HepG2 (cell line): Measurements from ENCODE around the gene CLEC16A. TPM values are rescaled to one million over a fixed set of nuclear protein-coding genes. Genes with fewer than 3 reads are reported as not detected.

Source experiments
- AKAP8 ChIP-seq: sonication (generic); formaldehyde crosslinking; IDR thresholded peaks from 2 replicates; pipeline ENCODE4 v1.5.1; 2020; ENCODE audit warnings: mild to moderate bottlenecking, missing genetic modification reagents
- ARNT ChIP-seq: fragments of 450-650 bp; IDR thresholded peaks from 2 replicates; pipeline ENCODE4 v1.6.1; 2017
- ARNTL ChIP-seq: sonication (generic); formaldehyde crosslinking; IDR thresholded peaks from 2 replicates; pipeline ENCODE4 v1.4.0; 2020; ENCODE audit warnings: mild to moderate bottlenecking, missing genetic modification reagents
- JDP2 ChIP-seq: sonication (generic); formaldehyde crosslinking; IDR thresholded peaks from 2 replicates; pipeline ENCODE4 v1.8.1; 2022; ENCODE audit warnings: missing genetic modification reagents, borderline replicate concordance
- KLF9 ChIP-seq: IDR thresholded peaks from 2 replicates; pipeline ENCODE4 v1.6.1; 2016; ENCODE audit warnings: low read depth
- MEIS1 ChIP-seq: sonication (generic); formaldehyde crosslinking; IDR thresholded peaks from 2 replicates; pipeline ENCODE4 v1.9.0; 2021; ENCODE audit warnings: mild to moderate bottlenecking, missing genetic modification reagents, moderate library complexity, borderline replicate concordance
- NFATC3 ChIP-seq: sonication (generic); formaldehyde crosslinking; IDR thresholded peaks from 2 replicates; pipeline ENCODE4 v1.5.1; 2020; ENCODE audit warnings: mild to moderate bottlenecking, missing genetic modification reagents
- NR2F6 ChIP-seq, 2 experiments: IDR thresholded peaks; 2 replicates each; pipeline ENCODE4 v1.6.1; 2016; ENCODE audit warnings: antibody characterized with exemption in 1 of 2, mild to moderate bottlenecking in 1 of 2
- SMARCE1 ChIP-seq: fragments of 450-650 bp; IDR thresholded peaks from 2 replicates; pipeline ENCODE4 v1.6.1; 2017; ENCODE audit warnings: borderline replicate concordance
- TARDBP ChIP-seq: sonication (generic); formaldehyde crosslinking; IDR thresholded peaks from 2 replicates; pipeline ENCODE4 v1.8.0; 2022; ENCODE audit warnings: mild to moderate bottlenecking, missing genetic modification reagents
- TGIF2 ChIP-seq: IDR thresholded peaks from 2 replicates; pipeline ENCODE4 v1.6.1; 2016; ENCODE audit warnings: control low read depth, missing compliant biosample characterization
- ZC3H13 ChIP-seq: sonication (generic); formaldehyde crosslinking; IDR thresholded peaks from 2 replicates; pipeline ENCODE4 v1.8.1; 2023; ENCODE audit warnings: mild to moderate bottlenecking, missing genetic modification reagents, moderate library complexity
- ZFX ChIP-seq: sonication (generic); formaldehyde crosslinking; IDR thresholded peaks from 2 replicates; pipeline ENCODE4 v1.4.0; 2020; ENCODE audit warnings: mild to moderate bottlenecking, low read depth, missing genetic modification reagents, moderate library complexity
- ZKSCAN5 ChIP-seq: sonication (generic); formaldehyde crosslinking; IDR thresholded peaks from 2 replicates; pipeline ENCODE4 v1.5.1; 2020; ENCODE audit warnings: mild to moderate bottlenecking, missing genetic modification reagents
- ZNF180 ChIP-seq: sonication (generic); formaldehyde crosslinking; IDR thresholded peaks from 2 replicates; pipeline ENCODE4 v1.4.0; 2020; ENCODE audit warnings: low read depth, missing genetic modification reagents, borderline replicate concordance
- ZNF331 ChIP-seq: sonication (generic); formaldehyde crosslinking; IDR thresholded peaks from 2 replicates; pipeline ENCODE4 v1.4.0; 2020; ENCODE audit warnings: missing genetic modification reagents
- ZSCAN30 ChIP-seq: sonication (generic); formaldehyde crosslinking; IDR thresholded peaks from 2 replicates; pipeline ENCODE4 v1.5.0; 2020; ENCODE audit warnings: mild to moderate bottlenecking, missing genetic modification reagents
- polyA plus RNA-seq, 8 experiments: library from polyadenylated mRNA; depleted of rRNA in 3 of 8; stranded (reverse) in 7 of 8; unstranded in 1 of 8; fragments of >200 nt; fragmentation: Illumina TruSeq in 4 of 8; extraction: Trizol in 4 of 8; gene quantifications; 2 replicates each; pipeline versions ENCODE4 v1.2.1 to v1.2.3, GENCODE V29; 2011 to 2016; ENCODE audit warnings: low read depth in 4 of 8, missing spikeins in 1 of 8, mixed read lengths in 1 of 8; ENCODE audit not compliant: insufficient read depth in 1 of 8
- total RNA-seq, 5 experiments: library from RNA; depleted of rRNA; stranded (reverse); fragments of >200 nt; fragmentation: Illumina TruSeq; extraction: Trizol; gene quantifications; 2 replicates each; pipeline ENCODE4 v1.2.3, GENCODE V29; 2016; ENCODE audit warnings: low read depth in 1 of 5
- TF ChIP-seq, protein P1 (sequence below): sonication (generic); formaldehyde crosslinking; conservative IDR thresholded peaks from 2 replicates; pipeline ENCODE4 v1.4.0; 2020; ENCODE audit warnings: missing genetic modification reagents
- TF ChIP-seq, protein P2 (sequence below): sonication (generic); formaldehyde crosslinking; IDR thresholded peaks from 2 replicates; pipeline ENCODE4 v1.5.0; 2020; ENCODE audit warnings: missing genetic modification reagents, mild to moderate bottlenecking, borderline replicate concordance
- TF ChIP-seq, protein P3 (sequence below): sonication (generic); formaldehyde crosslinking; IDR thresholded peaks from 2 replicates; pipeline ENCODE4 v1.8.0; 2023; ENCODE audit warnings: mild to moderate bottlenecking, missing genetic modification reagents
- TF ChIP-seq, protein P4 (sequence below): sonication (generic); formaldehyde crosslinking; IDR thresholded peaks from 2 replicates; pipeline ENCODE4 v1.4.0; 2020; ENCODE audit warnings: mild to moderate bottlenecking, missing genetic modification reagents
- TF ChIP-seq, protein P5 (sequence below), 2 experiments: sonication (generic) in 1 of 2; formaldehyde crosslinking in 1 of 2; IDR thresholded peaks; 2 replicates each; pipeline versions ENCODE4 v1.5.1 to v1.6.1; 2011 to 2020; ENCODE audit warnings: borderline replicate concordance in 1 of 2, low read depth in 1 of 2, low read length in 1 of 2, mild to moderate bottlenecking in 1 of 2, missing genetic modification reagents in 1 of 2, moderate library complexity in 1 of 2

CLEC16A gene
- total and polyA plus RNA-seq, 2 of the 13 experiments (the other 11 are each of a cell fraction or from before 2014, with no cell fraction given): 8.5 to 10.3 TPM

- TF ChIP-seq ZNF180 (CRISPR knock-in tag) (0 out of 2 replicates have a peak, but pooled peaks have one; percentile 73), ZKSCAN5 (CRISPR knock-in tag) (no peak), ARNTL (peak; percentile 86), AKAP8 (CRISPR knock-in tag) (peak; percentile 97), ARNT (no peak), ZNF331 (peak; percentile 98), NFATC3 (CRISPR knock-in tag) (peak; percentile 44; the same call in 1 of the 2 replicates), ZSCAN30 (CRISPR knock-in tag) (0 out of 2 replicates have a peak, but pooled peaks have one; percentile 31), ZFX (peak; percentile 96), SMARCE1 (no peak), KLF9 (CRISPR knock-in tag) (peak; percentile 93; the same call in 1 of the 2 replicates), MEIS1 (CRISPR knock-in tag) (peak; percentile 99), ZC3H13 (CRISPR knock-in tag) (no peak), TGIF2 (CRISPR knock-in tag) (peak; percentile 99), NR2F6 (IDR thresholded peaks at IDR 0.05) (no peak), NR2F6 (CRISPR knock-in tag; IDR thresholded peaks at IDR 0.05) (peak; percentile 78), JDP2 (CRISPR knock-in tag) (no peak), TARDBP (CRISPR knock-in tag) (peak; percentile 99)
- TF ChIP-seq, protein P1, sequence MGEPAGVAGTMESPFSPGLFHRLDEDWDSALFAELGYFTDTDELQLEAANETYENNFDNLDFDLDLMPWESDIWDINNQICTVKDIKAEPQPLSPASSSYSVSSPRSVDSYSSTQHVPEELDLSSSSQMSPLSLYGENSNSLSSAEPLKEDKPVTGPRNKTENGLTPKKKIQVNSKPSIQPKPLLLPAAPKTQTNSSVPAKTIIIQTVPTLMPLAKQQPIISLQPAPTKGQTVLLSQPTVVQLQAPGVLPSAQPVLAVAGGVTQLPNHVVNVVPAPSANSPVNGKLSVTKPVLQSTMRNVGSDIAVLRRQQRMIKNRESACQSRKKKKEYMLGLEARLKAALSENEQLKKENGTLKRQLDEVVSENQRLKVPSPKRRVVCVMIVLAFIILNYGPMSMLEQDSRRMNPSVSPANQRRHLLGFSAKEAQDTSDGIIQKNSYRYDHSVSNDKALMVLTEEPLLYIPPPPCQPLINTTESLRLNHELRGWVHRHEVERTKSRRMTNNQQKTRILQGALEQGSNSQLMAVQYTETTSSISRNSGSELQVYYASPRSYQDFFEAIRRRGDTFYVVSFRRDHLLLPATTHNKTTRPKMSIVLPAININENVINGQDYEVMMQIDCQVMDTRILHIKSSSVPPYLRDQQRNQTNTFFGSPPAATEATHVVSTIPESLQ (CRISPR knock-in tag): peak; percentile 96; the same call in 1 of the 2 replicates
- TF ChIP-seq, protein P2, sequence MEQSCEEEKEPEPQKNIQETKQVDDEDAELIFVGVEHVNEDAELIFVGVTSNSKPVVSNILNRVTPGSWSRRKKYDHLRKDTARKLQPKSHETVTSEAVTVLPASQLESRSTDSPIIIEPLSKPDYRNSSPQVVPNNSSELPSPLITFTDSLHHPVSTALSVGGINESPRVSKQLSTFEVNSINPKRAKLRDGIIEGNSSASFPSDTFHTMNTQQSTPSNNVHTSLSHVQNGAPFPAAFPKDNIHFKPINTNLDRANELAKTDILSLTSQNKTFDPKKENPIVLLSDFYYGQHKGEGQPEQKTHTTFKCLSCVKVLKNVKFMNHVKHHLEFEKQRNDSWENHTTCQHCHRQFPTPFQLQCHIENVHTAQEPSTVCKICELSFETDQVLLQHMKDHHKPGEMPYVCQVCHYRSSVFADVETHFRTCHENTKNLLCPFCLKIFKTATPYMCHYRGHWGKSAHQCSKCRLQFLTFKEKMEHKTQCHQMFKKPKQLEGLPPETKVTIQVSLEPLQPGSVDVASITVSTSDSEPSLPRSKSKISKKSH: peak; percentile 98
- TF ChIP-seq, protein P3, sequence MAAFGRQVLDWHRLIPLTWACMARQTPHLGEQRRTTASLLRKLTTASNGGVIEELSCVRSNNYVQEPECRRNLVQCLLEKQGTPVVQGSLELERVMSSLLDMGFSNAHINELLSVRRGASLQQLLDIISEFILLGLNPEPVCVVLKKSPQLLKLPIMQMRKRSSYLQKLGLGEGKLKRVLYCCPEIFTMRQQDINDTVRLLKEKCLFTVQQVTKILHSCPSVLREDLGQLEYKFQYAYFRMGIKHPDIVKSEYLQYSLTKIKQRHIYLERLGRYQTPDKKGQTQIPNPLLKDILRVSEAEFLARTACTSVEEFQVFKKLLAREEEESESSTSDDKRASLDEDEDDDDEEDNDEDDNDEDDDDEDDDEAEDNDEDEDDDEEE (CRISPR knock-in tag): peak; percentile 47; the same call in 1 of the 2 replicates
- TF ChIP-seq, protein P4, sequence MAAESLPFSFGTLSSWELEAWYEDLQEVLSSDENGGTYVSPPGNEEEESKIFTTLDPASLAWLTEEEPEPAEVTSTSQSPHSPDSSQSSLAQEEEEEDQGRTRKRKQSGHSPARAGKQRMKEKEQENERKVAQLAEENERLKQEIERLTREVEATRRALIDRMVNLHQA: no peak
- TF ChIP-seq, protein P5, sequence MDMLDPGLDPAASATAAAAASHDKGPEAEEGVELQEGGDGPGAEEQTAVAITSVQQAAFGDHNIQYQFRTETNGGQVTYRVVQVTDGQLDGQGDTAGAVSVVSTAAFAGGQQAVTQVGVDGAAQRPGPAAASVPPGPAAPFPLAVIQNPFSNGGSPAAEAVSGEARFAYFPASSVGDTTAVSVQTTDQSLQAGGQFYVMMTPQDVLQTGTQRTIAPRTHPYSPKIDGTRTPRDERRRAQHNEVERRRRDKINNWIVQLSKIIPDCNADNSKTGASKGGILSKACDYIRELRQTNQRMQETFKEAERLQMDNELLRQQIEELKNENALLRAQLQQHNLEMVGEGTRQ (IDR thresholded peaks at IDR 0.05; ENCODE audit: low read depth, low read length): no peak
- TF ChIP-seq, protein P5 (CRISPR knock-in tag; IDR thresholded peaks at IDR 0.05; ENCODE audit: borderline replicate concordance): peak; percentile 45; the same call in 1 of the 2 replicates
Observed at GRCh38 chr16:10944249-10945064, at the start of gene CLEC16A (continued).
